HCT116 (cell line): ENCODE results near the gene FICD. TPM values are rescaled to one million over a fixed set of nuclear protein-coding genes. Genes with fewer than 3 reads are reported as not detected.

ENCODE experiments used
- ATAC-seq: fragments of 200-7000 bp; cut with Tn5 transposase; 2 replicates; pipeline ENCODE4 v1.9.1; 2020; ENCODE audit warnings: mild to moderate bottlenecking, moderate library complexity
- BruUV-seq: library from RNA; stranded (reverse); fragments of 400-500 nt; replicated peaks from 2 replicates; lab custom pipeline; 2021; lab: Mats Ljungman, UMichigan
- CTCF ChIA-PET: fragments of 300-600 bp; sonication (Branson Sonifier 250); formaldehyde crosslinking; loops from one replicate; lab custom pipeline; 2021; ENCODE audit warnings: antibody characterized with exemption; lab: Charles Lee
- POLR2A ChIA-PET: fragments of 300-600, 350-600 bp; sonication (Branson Sonifier 250); formaldehyde crosslinking; loops from one replicate; lab custom pipeline; 2021; ENCODE audit warnings: antibody characterized with exemption; lab: Charles Lee
- RAD21 ChIA-PET, 2 experiments: fragments of 300-600 bp; sonication (Branson Sonifier 250); formaldehyde crosslinking; loops; one replicate each; lab custom pipeline; 2023; ENCODE audit warnings: low total read pairs in 2 of 2; ENCODE audit not compliant: uncharacterized antibody in 2 of 2, unreplicated experiment in 2 of 2, low non-redundant PET in 1 of 2; lab: Charles Lee
- DNase-seq: peaks from one replicate; pipeline ENCODE4 v3.0.0-alpha.2; 2010; ENCODE audit warnings: low read depth, low spot score
- H2AFZ ChIP-seq: fragments of 200-600 bp; shearing (Covaris generic), sonication (generic); 2 replicates; pipeline ENCODE4 v1.6.1; 2017; ENCODE audit warnings: low read depth, mixed run types, mixed read lengths, antibody characterized with exemption, low read length; ENCODE audit not compliant: poor library complexity, severe bottlenecking
- H3K27ac ChIP-seq: 2 replicates; pipeline ENCODE4 v1.5.1; 2012; ENCODE audit warnings: low read depth, low read length
- H3K27me3 ChIP-seq: fragments of 200-600 bp; sonication (generic); 2 replicates; pipeline ENCODE4 v1.6.1; 2016; ENCODE audit warnings: mixed run types, low read length, mixed read lengths; ENCODE audit not compliant: insufficient read depth
- H3K36me3 ChIP-seq, 2 experiments: fragments of 200-500 bp in 1 of 2; fragments of 200-600 bp in 1 of 2; sonication (Bioruptor generic) in 1 of 2; sonication (generic) in 1 of 2; 2 replicates each; pipeline versions ENCODE4 v1.5.1 to v1.6.1; 2014 to 2016; ENCODE audit warnings: low read length in 2 of 2, inconsistent platforms in 1 of 2, mixed read lengths in 1 of 2, mixed run types in 1 of 2; ENCODE audit not compliant: insufficient read depth in 2 of 2, control insufficient read depth in 1 of 2
- H3K4me1 ChIP-seq, 2 experiments: fragments of 200-600 bp in 1 of 2; sonication (generic) in 1 of 2; 2 replicates each; pipeline versions ENCODE4 v1.5.1 to v1.6.1; 2012 to 2017; ENCODE audit warnings: low read length in 2 of 2, inconsistent platforms in 1 of 2, mild to moderate bottlenecking in 1 of 2, mixed read lengths in 1 of 2, mixed run types in 1 of 2, moderate library complexity in 1 of 2; ENCODE audit not compliant: insufficient read depth in 2 of 2, control insufficient read depth in 1 of 2
- H3K4me2 ChIP-seq: fragments of 200-600 bp; sonication (generic); 2 replicates; pipeline ENCODE4 v1.6.1; 2017; ENCODE audit warnings: mixed run types, low read length, mixed read lengths
- H3K4me3 ChIP-seq, 2 experiments: fragments of 200-600 bp in 1 of 2; sonication (generic) in 1 of 2; replicated peaks in 1 of 2; 2 replicates each; pipeline ENCODE4 v1.5.1; 2011 to 2016; ENCODE audit warnings: low read length in 2 of 2, control low read depth in 1 of 2, low read depth in 1 of 2, mild to moderate bottlenecking in 1 of 2, mixed read lengths in 1 of 2, mixed run types in 1 of 2
- H3K79me2 ChIP-seq: fragments of 200-600 bp; sonication (generic); 2 replicates; pipeline ENCODE4 v1.6.1; 2017; ENCODE audit warnings: mild to moderate bottlenecking, mixed run types, low read length, moderate library complexity, mixed read lengths; ENCODE audit not compliant: insufficient read depth
- H3K9ac ChIP-seq: fragments of 200-600 bp; sonication (generic); 2 replicates; pipeline ENCODE4 v1.6.1; 2016; ENCODE audit warnings: low read length, mixed read lengths
- H3K9me2 ChIP-seq: fragments of 200-600 bp; sonication (generic), shearing (Covaris generic); 2 replicates; pipeline ENCODE4 v1.6.1; 2017; ENCODE audit warnings: mixed run types, mild to moderate bottlenecking, moderate library complexity; ENCODE audit not compliant: insufficient read depth
- H3K9me3 ChIP-seq, 2 experiments: fragments of 200-500 bp in 1 of 2; fragments of 200-600 bp in 1 of 2; sonication (Bioruptor generic) in 1 of 2; sonication (generic) in 1 of 2; 2 replicates each; pipeline ENCODE4 v1.6.1; 2014 to 2017; ENCODE audit warnings: low read length in 2 of 2, mixed read lengths in 2 of 2, inconsistent platforms in 1 of 2, low read depth in 1 of 2, mild to moderate bottlenecking in 1 of 2, mixed run types in 1 of 2, moderate library complexity in 1 of 2; ENCODE audit not compliant: control insufficient read depth in 1 of 2, insufficient read depth in 1 of 2
- H4K20me1 ChIP-seq: fragments of 200-600 bp; sonication (generic), shearing (Covaris generic); 2 replicates; pipeline ENCODE4 v1.6.1; 2017; ENCODE audit warnings: mixed run types, mild to moderate bottlenecking, moderate library complexity; ENCODE audit not compliant: insufficient read depth
- CBX3 ChIP-seq: IDR thresholded peaks from 2 replicates; pipeline ENCODE4 v1.6.1; 2012; ENCODE audit warnings: low read depth
- CEBPB ChIP-seq: IDR thresholded peaks from 2 replicates; pipeline ENCODE4 v1.6.1; 2012; ENCODE audit warnings: low read depth
- ELF1 ChIP-seq: IDR thresholded peaks from 2 replicates; pipeline ENCODE4 v1.6.1; 2012; ENCODE audit warnings: low read depth, borderline replicate concordance
- EZH2 ChIP-seq: fragments of 200-600 bp; sonication (generic); IDR thresholded peaks from 2 replicates; pipeline ENCODE4 v1.6.1; 2017; ENCODE audit warnings: antibody characterized with exemption, mixed run types
- FOSL1 ChIP-seq: IDR thresholded peaks from 2 replicates; pipeline ENCODE4 v1.6.1; 2012; ENCODE audit warnings: low read depth
- JUND ChIP-seq: IDR thresholded peaks from 2 replicates; pipeline ENCODE4 v1.6.1; 2012
- POLR2AphosphoS5 ChIP-seq: IDR thresholded peaks from 2 replicates; pipeline ENCODE4 v1.6.1; 2011; ENCODE audit warnings: mild to moderate bottlenecking, low read depth, low read length, moderate library complexity
- REST ChIP-seq: IDR thresholded peaks from 2 replicates; pipeline ENCODE4 v1.6.1; 2012; ENCODE audit warnings: low read depth
- intact Hi-C: fragments of 100-400 bp; cut with micrococcal nuclease; formaldehyde crosslinking; loops from 2 replicates; pipeline ENCODE4 v1.10.0; 2022
- total RNA-seq: library from RNA; stranded (reverse); gene quantifications from one replicate; pipeline ENCODE4 v1.2.1, GENCODE V29; 2021; ENCODE audit not compliant: unreplicated experiment
- TF ChIP-seq, protein P1 (sequence below): IDR thresholded peaks from 2 replicates; pipeline ENCODE4 v1.6.1; 2011; ENCODE audit warnings: mild to moderate bottlenecking, low read length, moderate library complexity; ENCODE audit not compliant: insufficient replicate concordance; ENCODE audit errors: extremely low read depth

FICD gene
- total RNA-seq, 1 experiment from 2014 or later: 5.1 TPM

GRCh38 chr12:108531929-108532848 is 17.1 kb downstream of the FICD start:
- intact Hi-C loops: no loop called here
- H3K36me3 ChIP-seq: peaks cover 62 to 70% of the 10 kb centered on the region in 2 experiments; a peak in 3 of 4 replicates
- H3K9ac ChIP-seq: no peak overlapping the region

More at GRCh38 chr12:108531929-108532848, 17.1 kb downstream of the FICD start:
- Histone ChIP-seq H3K27me3 (no peaks in the 10 kb centered on the region), H3K4me3 (no peak overlapping the region), H2AFZ (no peak overlapping the region), H4K20me1 (no peaks in the 10 kb centered on the region), H3K4me1 (no peaks in the 10 kb centered on the region), H3K9me2 (no peaks in the 10 kb centered on the region), H3K9me3 (no peaks in the 10 kb centered on the region), H3K79me2 (peaks cover 58% of the 10 kb centered on the region), H3K4me2 (no peak overlapping the region), H3K27ac (no peak overlapping the region)
- TF ChIP-seq POLR2AphosphoS5 (no peak), JUND (no peak), FOSL1 (no peak), ELF1 (no peak), CEBPB (no peak), EZH2 (no peak), CBX3 (no peak), REST (no peak)
- TF ChIP-seq, protein P1, sequence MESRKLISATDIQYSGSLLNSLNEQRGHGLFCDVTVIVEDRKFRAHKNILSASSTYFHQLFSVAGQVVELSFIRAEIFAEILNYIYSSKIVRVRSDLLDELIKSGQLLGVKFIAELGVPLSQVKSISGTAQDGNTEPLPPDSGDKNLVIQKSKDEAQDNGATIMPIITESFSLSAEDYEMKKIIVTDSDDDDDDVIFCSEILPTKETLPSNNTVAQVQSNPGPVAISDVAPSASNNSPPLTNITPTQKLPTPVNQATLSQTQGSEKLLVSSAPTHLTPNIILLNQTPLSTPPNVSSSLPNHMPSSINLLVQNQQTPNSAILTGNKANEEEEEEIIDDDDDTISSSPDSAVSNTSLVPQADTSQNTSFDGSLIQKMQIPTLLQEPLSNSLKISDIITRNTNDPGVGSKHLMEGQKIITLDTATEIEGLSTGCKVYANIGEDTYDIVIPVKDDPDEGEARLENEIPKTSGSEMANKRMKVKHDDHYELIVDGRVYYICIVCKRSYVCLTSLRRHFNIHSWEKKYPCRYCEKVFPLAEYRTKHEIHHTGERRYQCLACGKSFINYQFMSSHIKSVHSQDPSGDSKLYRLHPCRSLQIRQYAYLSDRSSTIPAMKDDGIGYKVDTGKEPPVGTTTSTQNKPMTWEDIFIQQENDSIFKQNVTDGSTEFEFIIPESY: no peak
- DNase-seq (no peak), ATAC-seq (no peak)
- RAD21 ChIA-PET: no interaction called here
- CTCF ChIA-PET: no interaction called here
- POLR2A ChIA-PET: no interaction called here
- BruUV-seq: no TSS peak
